HG03565 (cell line): ENCODE measurements around the gene HMGN1.

Experiments used
- ATAC-seq: cut with Tn5 transposase; IDR thresholded peaks from one replicate; pipeline ENCODE4 v1.9.1; 2021; ENCODE audit warnings: mild to moderate bottlenecking, moderate library complexity; ENCODE audit not compliant: unreplicated experiment

Gene HMGN1

GRCh38 chr21:39334611-39335010, 14.3 kb downstream of the HMGN1 start:
- ATAC-seq = no peak

- ATAC-seq = no peak
Observed at GRCh38 chr21:39332175-39332574, 16.7 kb downstream of the HMGN1 start.

DNA sequence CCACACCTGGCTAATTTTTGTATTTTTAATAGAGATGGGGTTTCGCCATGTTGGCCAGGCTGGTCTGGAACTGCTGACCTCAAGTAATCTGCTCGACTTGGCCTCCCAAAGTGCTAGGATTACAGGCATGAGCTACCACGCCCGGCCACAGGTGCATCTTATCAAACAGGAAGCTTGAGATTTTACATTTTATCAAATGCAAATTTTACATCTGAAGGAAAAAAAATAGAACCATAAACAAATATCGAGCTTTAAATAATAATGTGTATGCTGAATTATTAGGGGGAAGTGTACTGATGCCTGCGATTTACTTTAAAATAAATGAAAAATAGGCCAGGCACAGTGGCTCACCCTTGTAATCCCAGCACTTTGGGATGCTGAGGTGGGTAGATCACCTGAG, 18.9 kb downstream of the HMGN1 start:
- no peak for ATAC-seq

- ATAC-seq = no peak
Observed at GRCh38 chr21:39327727-39328126, 21.2 kb downstream of the HMGN1 start.

GRCh38 chr21:39326607-39327307, 22.1 kb downstream of the HMGN1 start:
- ATAC-seq = no peak

- no peak for ATAC-seq
Observed at GRCh38 chr21:39325458-39325857, 23.4 kb downstream of the HMGN1 start.

DNA sequence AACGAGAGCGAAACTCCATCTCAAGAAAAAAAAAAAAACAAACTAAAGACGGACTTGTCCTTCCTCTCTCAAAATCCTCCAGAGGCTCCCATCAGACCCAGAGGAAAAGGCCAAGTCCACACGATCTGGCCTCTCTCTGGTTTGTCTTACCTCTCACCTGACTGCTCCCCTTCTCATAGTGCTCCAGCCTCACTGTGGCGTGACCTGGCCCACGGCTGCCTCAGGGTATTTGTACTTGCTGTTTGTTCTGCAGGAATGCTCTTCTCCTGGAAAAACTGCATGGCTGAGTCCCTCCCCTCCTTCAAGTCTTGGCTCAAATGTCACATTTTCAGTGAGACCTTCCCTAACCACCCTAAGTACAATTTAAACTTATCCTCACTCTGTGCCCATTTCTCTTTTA, 27.5 kb downstream of the HMGN1 start:
- ATAC-seq = no peak

DNA sequence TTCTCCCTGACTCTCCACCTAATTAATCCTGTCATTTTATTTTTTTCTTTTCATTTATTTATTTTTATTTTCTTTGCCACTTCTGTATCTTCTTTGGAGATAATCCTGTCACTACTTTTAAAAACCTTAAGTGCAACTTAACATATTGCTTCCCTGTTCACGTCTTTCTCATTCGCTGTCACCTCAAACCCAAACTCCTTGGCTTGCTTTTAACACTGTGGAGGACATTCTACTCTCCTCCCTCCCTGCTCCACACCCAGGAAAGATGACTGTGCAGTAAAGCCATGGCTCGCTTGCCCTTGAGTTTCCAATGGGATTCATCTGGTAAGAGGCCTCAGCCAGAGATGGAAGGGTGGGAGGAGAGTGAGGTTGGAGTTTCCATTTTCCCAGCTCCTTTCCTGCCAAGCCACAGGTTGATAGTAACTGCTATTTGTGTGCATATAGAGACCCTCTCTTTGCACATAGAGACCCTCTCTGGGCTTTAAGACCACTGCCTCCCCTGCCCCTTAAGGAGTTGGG, 29.0 kb downstream of the HMGN1 start:
- no peak for ATAC-seq

DNA sequence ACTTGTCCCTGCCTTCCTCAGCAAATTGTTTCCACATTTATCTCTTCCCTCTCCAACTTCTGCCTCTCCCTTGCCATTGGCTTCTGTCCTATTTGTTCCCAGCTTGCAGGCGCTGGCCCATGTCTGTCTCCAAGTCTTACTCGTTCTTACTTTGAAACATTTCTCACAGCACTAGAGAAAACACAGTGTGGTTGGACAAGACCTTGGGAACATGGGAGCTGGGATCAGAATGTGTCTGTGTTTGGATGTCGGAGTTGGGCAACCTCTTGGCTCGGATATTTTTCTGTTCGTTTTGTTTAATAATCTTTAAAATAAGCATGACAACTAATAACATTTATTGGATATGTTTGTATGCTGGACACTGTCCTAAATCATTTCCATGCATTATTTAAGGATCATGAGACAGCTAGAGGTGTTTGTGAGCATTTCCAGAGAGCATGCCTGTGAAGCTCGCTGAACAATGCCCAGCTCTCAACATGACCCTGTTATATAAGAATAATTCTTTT, 29.6 kb downstream of the HMGN1 start:
- no peak for ATAC-seq

- ATAC-seq = no peak
Observed at GRCh38 chr21:39318091-39318959, 30.6 kb downstream of the HMGN1 start.

DNA sequence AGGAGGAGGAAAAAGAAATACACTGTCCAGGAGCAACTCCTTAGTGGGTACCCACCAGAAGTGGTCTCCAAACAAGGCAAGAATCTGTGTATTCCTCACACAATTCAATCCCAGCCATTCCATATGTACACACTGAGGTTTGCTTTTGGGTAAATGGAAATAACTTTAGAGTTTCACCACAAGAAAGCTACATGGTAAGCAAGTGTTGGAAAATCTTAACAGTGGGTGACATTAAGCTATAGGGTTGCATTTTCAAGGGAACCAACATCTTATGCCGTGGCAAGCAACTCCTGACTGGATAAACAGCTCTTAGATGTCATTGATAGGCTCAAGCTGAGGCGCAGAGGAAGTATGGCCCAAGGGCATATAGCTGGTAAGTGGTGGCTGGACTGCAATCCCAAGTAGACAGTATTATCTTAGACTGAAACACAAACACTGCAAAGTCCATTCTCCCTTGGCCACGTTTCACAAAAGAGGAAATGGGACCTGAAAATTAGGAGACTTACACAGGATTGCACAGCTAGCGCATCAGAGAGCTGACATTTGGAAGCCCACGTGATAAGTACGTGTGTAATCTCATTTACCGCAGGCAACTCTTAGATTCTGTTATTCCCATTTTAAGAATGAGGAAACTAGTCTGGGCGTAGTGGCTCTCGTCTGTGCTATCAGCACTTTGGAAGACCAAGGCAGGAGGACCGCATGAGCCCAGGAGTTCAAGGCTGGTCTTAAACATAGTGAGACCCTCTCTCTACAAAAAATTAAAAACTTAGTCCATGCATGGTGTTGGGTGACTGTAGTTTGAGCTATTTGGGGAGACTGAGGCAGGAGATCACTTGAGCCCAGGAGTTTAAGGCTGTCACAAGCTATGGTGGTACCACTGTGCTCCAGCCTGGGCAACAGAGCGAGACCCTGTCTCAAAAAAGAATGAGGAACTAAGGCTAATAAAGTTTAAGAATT, 31.5 kb downstream of the HMGN1 start:
- ATAC-seq = no peak

DNA sequence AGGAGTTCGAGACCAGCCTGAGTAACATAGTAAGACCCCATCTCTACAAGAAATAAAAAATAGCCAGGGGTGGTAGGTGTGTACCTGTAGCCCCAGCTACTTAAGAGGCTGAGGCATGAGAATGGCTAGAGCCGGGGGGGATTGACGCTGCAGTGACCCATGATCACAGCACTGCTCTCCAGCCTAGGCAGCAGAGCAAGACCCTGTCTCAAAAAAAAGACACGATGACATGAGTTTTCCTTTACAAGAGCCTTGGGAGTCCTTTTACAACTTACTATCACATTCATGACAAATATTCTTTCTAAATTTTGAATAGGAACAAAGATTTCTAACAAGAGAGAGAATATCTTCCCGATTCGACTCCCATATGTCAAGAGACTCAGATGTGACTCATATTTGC, 32.2 kb downstream of the HMGN1 start:
- ATAC-seq = no peak

DNA sequence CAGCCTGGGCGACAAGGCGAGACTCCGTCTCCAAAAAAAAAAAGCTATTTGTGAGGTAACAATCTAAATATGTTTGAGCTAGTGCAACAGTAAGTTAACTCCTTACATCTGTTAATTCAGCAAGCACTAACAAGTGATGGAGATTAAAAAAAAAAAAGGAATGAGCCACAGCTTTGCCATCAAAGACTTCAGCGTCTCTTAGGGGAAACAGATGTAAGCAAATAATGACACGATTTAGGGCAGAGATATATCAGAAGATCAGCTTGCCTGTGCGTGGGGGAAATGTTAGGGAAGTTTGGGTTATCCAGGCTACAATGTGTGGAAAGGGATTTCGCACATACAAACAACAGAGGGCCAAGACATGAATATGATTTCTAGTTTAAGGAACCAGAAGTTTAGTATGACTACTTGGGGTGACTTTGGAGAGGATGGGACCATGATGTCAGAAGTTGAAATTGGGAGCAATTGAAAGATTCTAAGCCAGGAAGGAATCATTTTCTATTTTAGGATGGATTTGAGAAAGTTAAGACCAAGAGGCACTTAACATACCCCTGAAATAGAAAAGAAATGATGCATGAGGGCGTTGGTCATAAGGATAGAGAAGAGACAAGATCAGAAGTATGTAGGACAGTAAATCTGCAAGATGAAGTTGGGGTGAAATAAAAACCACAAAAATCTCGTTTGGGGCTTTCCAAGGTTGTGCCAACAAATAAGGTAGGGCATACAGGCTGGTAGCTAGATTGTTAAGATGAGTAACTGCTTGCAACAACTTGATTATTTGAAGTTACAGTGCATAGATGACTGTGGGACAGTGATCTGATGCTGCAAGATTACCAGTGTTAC, 33.1 kb downstream of the HMGN1 start:
- ATAC-seq = no peak

- ATAC-seq = peak; percentile 1
Observed at GRCh38 chr21:39314143-39315027, 34.5 kb downstream of the HMGN1 start.

DNA sequence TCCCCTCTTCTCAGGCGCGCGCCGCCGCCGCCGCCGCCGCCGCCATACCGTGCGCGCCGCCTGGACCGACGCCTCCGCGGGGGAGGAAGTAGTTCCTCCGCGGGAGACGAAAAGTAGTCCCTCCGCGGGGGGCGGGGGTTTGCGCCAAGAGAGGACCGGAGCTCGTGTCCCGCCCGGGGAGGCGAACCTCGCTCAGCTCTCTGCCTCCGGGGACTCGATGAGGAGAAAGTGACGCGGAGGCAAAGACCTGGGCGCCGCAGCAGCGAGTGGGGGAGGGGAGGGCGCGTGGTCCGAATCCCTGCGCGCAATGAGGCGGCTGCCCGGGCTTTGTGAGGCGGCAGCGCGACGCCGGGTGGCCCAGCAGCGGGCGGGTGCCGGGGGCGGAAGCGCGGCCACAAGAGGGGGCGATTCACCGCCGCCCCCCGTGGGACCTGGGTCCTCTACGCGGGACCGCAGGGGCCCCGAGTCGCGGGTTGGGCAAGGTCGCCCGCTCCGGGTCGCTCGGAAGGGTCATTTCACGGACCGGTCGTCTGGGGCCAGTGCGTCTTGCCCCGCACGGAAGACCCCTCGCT, 35.2 kb downstream of the HMGN1 start, which contains the start of gene BRWD1:
Gene BRWD1, minus strand, starts transcription at position 62 of the 572 bp plus-strand sequence. CDS start 141 bp downstream, outside the sequence.
- ATAC-seq = peak; percentile 31

- ATAC-seq = peak; percentile 11
Observed at GRCh38 chr21:39313042-39313570, 35.8 kb downstream of the HMGN1 start.

DNA sequence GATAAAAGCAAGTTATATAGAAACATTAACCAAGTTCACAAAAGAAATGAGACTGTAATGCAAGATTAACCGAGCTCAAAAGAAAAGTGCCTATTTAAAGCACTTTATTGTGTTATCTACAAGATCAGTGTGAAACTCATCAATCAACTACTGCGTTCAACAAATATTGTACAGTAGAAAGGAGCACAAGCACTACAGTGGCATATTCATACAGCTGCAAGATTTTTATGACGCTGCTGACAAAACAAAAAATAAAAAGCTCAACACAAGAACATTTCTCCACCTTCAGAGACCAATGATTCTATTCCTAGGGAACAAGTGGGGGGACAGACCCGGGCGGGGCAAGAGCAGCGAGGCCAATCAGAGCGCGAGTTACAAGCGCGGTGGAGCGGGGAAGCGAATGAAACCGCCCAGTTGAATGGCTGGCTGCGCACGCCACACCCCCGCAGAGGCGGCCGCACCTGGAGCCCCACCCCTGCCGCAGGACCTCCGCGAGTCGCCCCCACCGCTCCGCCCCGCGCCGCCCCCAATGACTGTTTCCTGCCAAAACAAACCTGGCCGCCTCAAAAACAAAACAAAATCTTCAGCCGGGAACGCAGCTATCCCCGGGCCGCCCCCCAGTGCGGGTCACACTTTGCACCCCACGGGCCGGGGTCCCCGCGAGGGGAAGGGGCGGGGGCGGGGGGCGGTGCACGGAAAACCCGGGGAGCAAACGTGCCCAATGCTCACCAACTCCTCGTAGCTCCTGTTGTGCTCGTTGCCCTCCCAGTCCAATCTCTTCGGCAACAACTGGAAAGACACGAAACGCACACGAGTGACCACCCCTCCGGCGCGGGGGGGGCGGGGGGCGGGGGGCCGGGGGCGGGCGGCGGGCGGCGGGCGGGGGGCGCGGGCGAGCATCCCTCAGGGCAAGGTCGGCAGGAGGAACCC, 36.5 kb downstream of the HMGN1 start:
- peak; percentile 75 for ATAC-seq
